Forelimb muscle (tissue), 1 donor: ENCODE results near the gene NR2F1. TPM values are rescaled to one million over a fixed set of nuclear protein-coding genes. Genes with fewer than 3 reads are reported as not detected.

Experiments
- DNase-seq: peaks from one replicate; pipeline ENCODE4 v3.0.0-alpha.2; 2013; ENCODE audit warnings: low read depth
- polyA plus RNA-seq: library from polyadenylated mRNA; unstranded; fragments of 120-200 nt; gene quantifications from one replicate; pipeline ENCODE4 v1.2.1, GENCODE V29; 2013; ENCODE audit not compliant: insufficient read length

Gene NR2F1
- polyA plus RNA-seq, 1 donor: 5.3 TPM

GRCh38 chr5:93577854-93578812, 4.9 kb upstream of the NR2F1 start:
- DNase-seq: no peak

- DNase-seq: no peak
Observed at GRCh38 chr5:93578813-93579691, 4.0 kb upstream of the NR2F1 start.

- no peak for DNase-seq
Observed at GRCh38 chr5:93579692-93580062, 3.3 kb upstream of the NR2F1 start.

DNA sequence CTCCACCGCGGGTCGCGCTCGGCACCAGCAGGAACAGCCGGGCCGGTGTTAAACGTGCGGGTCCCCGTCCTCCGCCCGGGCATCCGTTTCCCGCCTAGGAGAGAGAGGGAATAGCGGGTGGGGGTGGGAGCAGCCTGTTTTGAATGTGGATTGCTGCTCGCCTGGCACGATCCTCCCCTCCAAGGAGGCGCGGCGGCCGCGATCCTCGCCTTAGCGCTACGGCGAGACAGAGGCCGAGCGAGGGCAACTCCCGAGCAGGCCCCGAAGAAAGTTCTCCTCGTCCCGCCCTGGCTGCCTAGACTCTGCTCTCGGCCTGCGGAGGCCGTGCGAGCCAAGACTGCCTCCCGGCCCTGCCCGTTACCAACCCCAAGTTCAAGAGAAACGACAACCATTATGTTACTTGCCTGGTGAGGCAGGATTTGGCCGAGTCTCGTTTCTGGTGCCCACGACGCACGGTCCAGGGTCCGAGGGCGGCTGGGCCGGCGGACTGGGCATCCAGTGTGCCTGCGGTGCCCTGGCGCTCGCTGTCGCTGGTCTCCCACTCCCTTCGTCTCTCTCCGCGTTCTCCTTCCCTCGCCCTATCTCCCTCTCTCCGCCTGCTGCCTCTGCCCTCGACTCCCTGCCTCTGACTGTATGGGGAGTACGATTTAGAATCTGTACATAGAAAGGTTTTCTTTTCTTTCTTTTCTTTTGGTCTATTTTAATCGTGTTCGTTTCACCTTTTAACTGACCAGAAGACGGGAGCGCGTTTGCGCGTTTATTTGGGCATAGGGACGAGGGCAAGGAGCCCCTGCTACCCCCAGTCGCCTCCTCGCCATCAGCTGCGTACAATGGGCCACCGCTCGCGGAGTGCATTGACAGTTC, 2.7 kb upstream of the NR2F1 start:
- DNase-seq: no peak

- no peak for DNase-seq
Observed at GRCh38 chr5:93580927-93581445, 2.0 kb upstream of the NR2F1 start, which contains the start of gene NR2F1-AS1. Gene NR2F1-AS1, minus strand, starts transcription at chr5:93581219.

- no peak for DNase-seq
Observed at GRCh38 chr5:93582167-93582462, 907 bp upstream of the NR2F1 start.

GRCh38 chr5:93583439-93583767, 381 bp downstream of the NR2F1 start:
- no peak for DNase-seq

GRCh38 chr5:93583768-93584595, 960 bp downstream of the NR2F1 start:
- no peak for DNase-seq

DNA sequence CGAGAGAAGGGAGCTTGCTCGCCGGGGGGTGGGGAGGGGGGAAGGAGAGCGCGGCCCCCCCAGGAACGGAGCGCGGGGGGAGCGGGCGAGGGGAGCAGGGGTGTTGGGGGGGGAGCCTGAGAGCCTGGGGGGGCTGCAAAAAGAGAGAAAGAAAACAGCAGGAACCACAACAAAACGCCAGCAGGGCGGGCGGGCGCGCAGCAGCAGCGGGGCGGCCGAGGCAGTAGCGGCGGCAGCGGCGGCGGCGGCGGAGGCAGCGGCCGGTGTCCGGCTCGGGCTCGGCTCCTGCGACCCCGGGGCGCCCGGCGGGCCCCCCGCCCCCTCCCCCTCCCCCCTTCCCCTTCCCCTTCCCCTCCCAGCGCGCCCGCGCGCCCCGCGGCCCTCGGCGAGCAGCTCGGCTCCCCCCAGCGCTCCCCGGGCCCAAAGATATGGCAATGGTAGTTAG, 1.6 kb downstream of the NR2F1 start:
- no peak for DNase-seq

- DNase-seq: no peak
Observed at GRCh38 chr5:93585041-93585766, 2.2 kb downstream of the NR2F1 start.

- no peak for DNase-seq
Observed at GRCh38 chr5:93585767-93586385, 2.9 kb downstream of the NR2F1 start.

- no peak for DNase-seq
Observed at GRCh38 chr5:93586736-93587596, 3.9 kb downstream of the NR2F1 start.

DNA sequence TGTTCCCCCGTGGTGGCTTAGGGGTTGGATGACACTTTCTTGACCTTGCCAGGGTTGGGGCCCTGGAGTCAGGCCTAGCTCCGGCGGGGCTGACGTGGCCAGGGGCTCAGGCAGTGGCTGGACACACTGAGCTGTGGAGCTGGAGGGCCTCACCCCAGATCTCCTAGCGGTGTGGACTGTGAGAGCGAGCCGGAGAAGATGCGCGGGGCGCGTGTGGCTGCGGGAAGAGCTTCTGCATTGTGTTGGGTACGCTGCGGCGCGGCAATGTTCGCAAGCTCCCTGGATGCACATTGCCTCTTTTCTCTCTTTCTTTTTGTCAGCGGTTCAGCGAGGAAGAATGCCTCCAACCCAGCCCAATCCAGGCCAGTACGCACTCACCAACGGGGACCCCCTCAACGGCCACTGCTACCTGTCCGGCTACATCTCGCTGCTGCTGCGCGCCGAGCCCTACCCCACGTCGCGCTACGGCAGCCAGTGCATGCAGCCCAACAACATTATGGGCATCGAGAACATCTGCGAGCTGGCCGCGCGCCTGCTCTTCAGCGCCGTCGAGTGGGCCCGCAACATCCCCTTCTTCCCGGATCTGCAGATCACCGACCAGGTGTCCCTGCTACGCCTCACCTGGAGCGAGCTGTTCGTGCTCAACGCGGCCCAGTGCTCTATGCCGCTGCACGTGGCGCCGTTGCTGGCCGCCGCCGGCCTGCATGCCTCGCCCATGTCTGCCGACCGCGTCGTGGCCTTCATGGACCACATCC, 4.8 kb downstream of the NR2F1 start:
- DNase-seq: no peak

GRCh38 chr5:93588352-93589151, 5.5 kb downstream of the NR2F1 start:
- no peak for DNase-seq

- DNase-seq: no peak
Observed at GRCh38 chr5:93589152-93589828, 6.3 kb downstream of the NR2F1 start.

DNA sequence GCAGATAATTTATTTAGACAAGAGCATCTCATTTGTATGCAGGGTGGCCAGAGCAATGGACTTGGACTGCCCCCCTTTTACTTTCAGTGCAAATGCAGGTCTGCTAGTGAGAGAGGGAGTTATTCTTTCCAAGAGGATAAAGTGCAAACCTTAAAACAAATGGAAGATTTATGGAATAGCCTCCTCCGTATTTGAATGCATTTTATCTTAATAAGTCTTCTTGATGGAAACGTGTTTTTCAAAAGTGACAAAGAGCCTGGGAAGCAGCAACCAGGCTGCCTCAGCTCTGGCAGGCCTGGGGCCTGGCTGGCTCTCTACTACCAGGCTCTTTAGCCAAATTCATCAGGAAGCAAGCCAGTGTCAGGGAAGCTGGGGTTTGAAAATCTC, 6.8 kb downstream of the NR2F1 start:
- DNase-seq: no peak
